ENCODE results near the gene C1orf115. TPM values are rescaled to one million over a fixed set of nuclear protein-coding genes. Genes with fewer than 3 reads are reported as not detected.
"Not testable (repeated sequence)": the region's sequence is repeated elsewhere in the genome, so short reads cannot be mapped to it uniquely, and the experiment has no call there.

The C1orf115 gene
- total RNA-seq, 1 donor from 2014 or later = 34.7 TPM

GRCh38 chr1:220677251-220677650 is 12.9 kb upstream of the C1orf115 start:
- no peaks in the 10 kb centered on the region for H3K27me3 Mint-ChIP-seq (ENCODE audit: unreplicated experiment)
- no peak overlapping the region for H3K4me3 Mint-ChIP-seq (ENCODE audit: unreplicated experiment)

GRCh38 chr1:220680085-220680687 is 10.0 kb upstream of the C1orf115 start:
- peak; percentile 31 for DNase-seq (ENCODE audit: low spot score)
- TF ChIP-seq CTCF (IDR thresholded peaks at IDR 0.05; ENCODE audit: unreplicated experiment) = peak; percentile 78
- H3K9me3 Mint-ChIP-seq (ENCODE audit: unreplicated experiment) = no peaks in the 10 kb centered on the region

More at GRCh38 chr1:220677251-220677650, 12.9 kb upstream of the C1orf115 start:
- Mint-ChIP-seq H3K4me1 (ENCODE audit: unreplicated experiment) (no peaks in the 10 kb centered on the region), H3K27ac (ENCODE audit: unreplicated experiment) (no peak overlapping the region), H3K36me3 (ENCODE audit: low read depth, unreplicated experiment) (no peaks in the 10 kb centered on the region), H3K9me3 (ENCODE audit: unreplicated experiment) (no peaks in the 10 kb centered on the region)
- no peak for DNase-seq (ENCODE audit: low spot score)
- no peak for TF ChIP-seq CTCF (IDR thresholded peaks at IDR 0.05; ENCODE audit: unreplicated experiment)

GRCh38 chr1:220681220-220681880 is 8.8 kb upstream of the C1orf115 start:
- TF ChIP-seq CTCF (IDR thresholded peaks at IDR 0.05; ENCODE audit: unreplicated experiment) = no peak
- H3K27ac Mint-ChIP-seq (ENCODE audit: unreplicated experiment) = no peak overlapping the region
- no peak overlapping the region for H3K4me3 Mint-ChIP-seq (ENCODE audit: unreplicated experiment)
- H3K27me3 Mint-ChIP-seq (ENCODE audit: unreplicated experiment) = no peaks in the 10 kb centered on the region
- H3K9me3 Mint-ChIP-seq (ENCODE audit: unreplicated experiment) = no peaks in the 10 kb centered on the region
- H3K36me3 Mint-ChIP-seq (ENCODE audit: low read depth, unreplicated experiment) = no peaks in the 10 kb centered on the region
- no peak for DNase-seq (ENCODE audit: low spot score)
- H3K4me1 Mint-ChIP-seq (ENCODE audit: unreplicated experiment) = no peaks in the 10 kb centered on the region

More at GRCh38 chr1:220680085-220680687, 10.0 kb upstream of the C1orf115 start:
- Mint-ChIP-seq H3K27ac (ENCODE audit: unreplicated experiment) (no peak overlapping the region), H3K4me3 (ENCODE audit: unreplicated experiment) (no peak overlapping the region), H3K4me1 (ENCODE audit: unreplicated experiment) (no peaks in the 10 kb centered on the region), H3K27me3 (ENCODE audit: unreplicated experiment) (no peaks in the 10 kb centered on the region), H3K36me3 (ENCODE audit: low read depth, unreplicated experiment) (no peaks in the 10 kb centered on the region)

GRCh38 chr1:220682901-220683576 is 7.1 kb upstream of the C1orf115 start:
- no peaks in the 10 kb centered on the region for H3K4me1 Mint-ChIP-seq (ENCODE audit: unreplicated experiment)

GRCh38 chr1:220683716-220684115 is 6.4 kb upstream of the C1orf115 start:
- H3K4me3 Mint-ChIP-seq (ENCODE audit: unreplicated experiment); H3K27me3 Mint-ChIP-seq (ENCODE audit: unreplicated experiment); H3K9me3 Mint-ChIP-seq (ENCODE audit: unreplicated experiment); H3K4me1 Mint-ChIP-seq (ENCODE audit: unreplicated experiment); H3K27ac Mint-ChIP-seq (ENCODE audit: unreplicated experiment); H3K36me3 Mint-ChIP-seq (ENCODE audit: low read depth, unreplicated experiment); DNase-seq (ENCODE audit: low spot score): not testable (repeated sequence)

More at GRCh38 chr1:220682901-220683576, 7.1 kb upstream of the C1orf115 start:
- TF ChIP-seq CTCF (IDR thresholded peaks at IDR 0.05; ENCODE audit: unreplicated experiment) = no peak
- DNase-seq (ENCODE audit: low spot score) = no peak
- Mint-ChIP-seq H3K27ac (ENCODE audit: unreplicated experiment) (no peak overlapping the region), H3K4me3 (ENCODE audit: unreplicated experiment) (no peak overlapping the region), H3K36me3 (ENCODE audit: low read depth, unreplicated experiment) (no peaks in the 10 kb centered on the region), H3K27me3 (ENCODE audit: unreplicated experiment) (no peaks in the 10 kb centered on the region), H3K9me3 (ENCODE audit: unreplicated experiment) (no peaks in the 10 kb centered on the region)
